ENCODE measurements around the gene VSIG2.

VSIG2 gene

DNA sequence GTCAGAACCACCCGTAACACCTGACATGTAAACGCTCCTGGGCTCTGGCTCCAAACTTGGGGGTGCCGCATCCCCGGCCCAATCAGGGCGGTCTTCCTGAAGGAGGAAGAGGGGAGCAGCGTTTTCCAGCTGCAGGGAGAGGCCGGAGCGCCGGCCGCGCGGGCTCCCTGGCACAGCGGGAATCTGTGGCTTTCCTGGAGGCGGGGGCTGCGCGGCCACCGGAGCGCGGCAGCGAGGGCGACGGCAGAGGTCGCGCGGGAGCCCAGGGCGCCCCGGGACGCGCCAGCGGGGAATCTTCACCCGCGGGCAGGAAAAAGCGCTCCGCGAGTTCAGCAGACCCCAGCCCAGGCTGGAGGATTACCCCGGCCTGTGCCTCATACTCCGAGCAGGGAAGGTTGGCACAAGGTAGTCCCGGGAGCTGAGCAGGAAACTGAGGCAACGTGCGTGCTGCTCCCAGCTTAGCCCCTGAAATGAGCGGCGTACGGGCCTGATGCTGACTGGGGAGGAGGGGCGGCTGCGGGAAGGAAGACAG, 10.6 kb upstream of the VSIG2 start:
- no peak for TF ChIP-seq CTCF (IDR thresholded peaks at IDR 0.05; ENCODE audit: low read depth, low read length)
- TF ChIP-seq EZH2phosphoT487 (IDR thresholded peaks at IDR 0.05; ENCODE audit: low read depth) = no peak
- Histone ChIP-seq H3K4me3 (ENCODE audit: low read length) (peak overlapping the region; percentile 90), H3K27ac (ENCODE audit: low read length) (no peak overlapping the region), H3K9ac (ENCODE audit: low read length) (peak overlapping the region; percentile 60), H3K4me1 (ENCODE audit: low read length) (peaks cover 8% of the 10 kb centered on the region), H3K79me2 (ENCODE audit: low read length) (no peaks in the 10 kb centered on the region), H4K20me1 (ENCODE audit: insufficient read depth, low read length) (peaks cover 5% of the 10 kb centered on the region; the same call in 1 of the 2 replicates), H3K9me3 (ENCODE audit: insufficient read depth, low read length) (no peaks in the 10 kb centered on the region), H2AFZ (ENCODE audit: low read depth, low read length) (peak overlapping the region; percentile 66), H3K27me3 (ENCODE audit: low read depth, low read length) (peaks cover 17% of the 10 kb centered on the region; the same call in 1 of the 2 replicates), H3K4me2 (ENCODE audit: low read length) (peak overlapping the region; percentile 94), H3K36me3 (replicated peaks; ENCODE audit: low read depth, low read length) (peaks cover 3% of the 10 kb centered on the region)

GRCh38 chr11:124762105-124762623, 10.1 kb upstream of the VSIG2 start, which contains the start of gene ESAM:
ESAM (minus strand) TSS chr11:124762290; CDS start chr11:124762154, 136 bp downstream.
- no peak; the same call in 1 of the 2 replicates for TF ChIP-seq CTCF (IDR thresholded peaks at IDR 0.05; ENCODE audit: low read depth, low read length)
- no peak for TF ChIP-seq EZH2phosphoT487 (IDR thresholded peaks at IDR 0.05; ENCODE audit: low read depth)
- Histone ChIP-seq H2AFZ (ENCODE audit: low read depth, low read length) (peak within 1 kb of the TSS; percentile 75), H3K9me3 (ENCODE audit: insufficient read depth, low read length) (no peaks in the 10 kb centered on the region)

DNA sequence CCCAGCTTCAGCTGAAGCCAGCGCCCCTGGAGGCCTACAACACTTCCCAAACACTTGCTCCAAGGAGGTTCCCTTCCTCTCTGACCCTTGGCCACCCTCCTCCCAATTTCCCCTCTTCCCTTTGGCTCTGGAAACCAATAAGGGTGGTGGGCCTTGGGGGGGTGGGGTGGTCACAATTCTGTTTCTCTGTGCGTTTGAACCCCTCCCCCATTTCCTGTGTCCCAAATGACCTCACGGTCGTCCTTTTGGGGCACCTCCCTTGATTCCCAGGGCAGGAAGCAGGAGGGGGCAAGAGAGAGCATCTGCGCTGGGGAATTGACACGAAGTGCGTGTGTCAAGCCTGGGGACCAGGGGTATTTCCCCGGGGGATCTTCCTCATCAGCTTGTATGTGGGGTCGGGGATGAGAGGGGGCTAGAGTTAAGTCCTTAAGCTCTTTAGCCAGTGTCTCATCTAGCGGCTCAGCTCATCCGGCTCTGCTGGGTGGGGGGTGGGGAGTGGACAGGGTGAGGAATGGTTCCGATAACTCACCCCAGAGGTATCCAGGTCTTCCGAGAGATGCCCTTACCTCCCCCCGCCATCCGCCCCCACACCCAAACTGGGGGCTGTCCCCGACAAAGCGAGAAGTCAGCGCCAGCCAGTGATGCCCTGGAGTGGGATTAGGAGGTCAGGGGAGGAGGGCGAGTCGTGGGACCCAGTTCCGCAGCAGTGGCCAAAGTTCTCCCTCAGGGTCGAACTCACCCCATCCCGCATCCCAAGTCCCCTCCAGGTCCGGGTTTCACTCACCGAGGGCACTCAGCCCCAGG, 9.4 kb upstream of the VSIG2 start:
- Histone ChIP-seq H3K4me3 (ENCODE audit: low read length) (peak overlapping the region; percentile 90), H3K27me3 (ENCODE audit: low read depth, low read length) (peaks cover 17% of the 10 kb centered on the region; the same call in 1 of the 2 replicates), H2AFZ (ENCODE audit: low read depth, low read length) (peak overlapping the region; percentile 75), H3K4me2 (ENCODE audit: low read length) (peak overlapping the region; percentile 94), H3K27ac (ENCODE audit: low read length) (no peak overlapping the region), H3K9ac (ENCODE audit: low read length) (peak overlapping the region; percentile 48; the same call in 1 of the 2 replicates), H3K4me1 (ENCODE audit: low read length) (peaks cover 8% of the 10 kb centered on the region), H4K20me1 (ENCODE audit: insufficient read depth, low read length) (peaks cover 5% of the 10 kb centered on the region; the same call in 1 of the 2 replicates), H3K9me3 (ENCODE audit: insufficient read depth, low read length) (no peaks in the 10 kb centered on the region), H3K36me3 (replicated peaks; ENCODE audit: low read depth, low read length) (peaks cover 3% of the 10 kb centered on the region), H3K79me2 (ENCODE audit: low read length) (no peaks in the 10 kb centered on the region)
- TF ChIP-seq CTCF (IDR thresholded peaks at IDR 0.05; ENCODE audit: low read depth, low read length) (no peak), EZH2phosphoT487 (IDR thresholded peaks at IDR 0.05; ENCODE audit: low read depth) (no peak)

More at GRCh38 chr11:124762105-124762623, 10.1 kb upstream of the VSIG2 start, which contains the start of gene ESAM:
- Histone ChIP-seq H3K27ac (ENCODE audit: low read length) (no peak within 1 kb of the TSS), H3K4me3 (ENCODE audit: low read length) (peak within 1 kb of the TSS; percentile 90), H3K4me2 (ENCODE audit: low read length) (peak within 1 kb of the TSS; percentile 94), H3K9ac (ENCODE audit: low read length) (peak within 1 kb of the TSS; percentile 60), H3K79me2 (ENCODE audit: low read length) (no peaks in the 10 kb centered on the region), H3K36me3 (replicated peaks; ENCODE audit: low read depth, low read length) (peaks cover 3% of the 10 kb centered on the region), H4K20me1 (ENCODE audit: insufficient read depth, low read length) (peaks cover 5% of the 10 kb centered on the region; the same call in 1 of the 2 replicates), H3K27me3 (ENCODE audit: low read depth, low read length) (peaks cover 17% of the 10 kb centered on the region; the same call in 1 of the 2 replicates), H3K4me1 (ENCODE audit: low read length) (peaks cover 8% of the 10 kb centered on the region)

DNA sequence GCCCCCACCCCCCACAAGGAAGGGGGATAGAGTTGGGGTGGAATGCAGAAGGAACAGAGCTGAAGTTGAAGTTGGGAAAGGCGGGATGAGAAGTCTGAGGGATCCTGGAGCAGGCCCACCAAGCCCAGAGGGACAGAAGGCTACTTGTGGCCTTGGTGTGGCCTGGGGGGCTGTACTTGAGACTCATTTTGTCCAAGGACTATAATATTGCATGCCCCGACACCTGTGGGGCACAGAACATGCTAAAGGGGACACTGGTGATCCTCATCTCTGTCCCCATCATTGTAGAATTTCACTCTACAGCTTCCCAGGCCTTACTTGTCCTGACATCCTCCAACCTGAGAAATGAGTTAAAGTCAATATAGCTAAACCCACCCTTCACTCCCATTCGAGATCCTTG, 8.8 kb upstream of the VSIG2 start:
- Histone ChIP-seq H3K4me3 (ENCODE audit: low read length) (no peak overlapping the region), H4K20me1 (ENCODE audit: insufficient read depth, low read length) (peaks cover 5% of the 10 kb centered on the region; the same call in 1 of the 2 replicates), H3K9me3 (ENCODE audit: insufficient read depth, low read length) (no peaks in the 10 kb centered on the region), H3K36me3 (replicated peaks; ENCODE audit: low read depth, low read length) (peaks cover 3% of the 10 kb centered on the region), H3K79me2 (ENCODE audit: low read length) (no peaks in the 10 kb centered on the region), H3K27ac (ENCODE audit: low read length) (no peak overlapping the region), H2AFZ (ENCODE audit: low read depth, low read length) (no peak overlapping the region), H3K27me3 (ENCODE audit: low read depth, low read length) (peaks cover 17% of the 10 kb centered on the region; the same call in 1 of the 2 replicates), H3K9ac (ENCODE audit: low read length) (no peak overlapping the region), H3K4me1 (ENCODE audit: low read length) (peaks cover 8% of the 10 kb centered on the region), H3K4me2 (ENCODE audit: low read length) (no peak overlapping the region)
- TF ChIP-seq EZH2phosphoT487 (IDR thresholded peaks at IDR 0.05; ENCODE audit: low read depth) = no peak
- no peak for TF ChIP-seq CTCF (IDR thresholded peaks at IDR 0.05; ENCODE audit: low read depth, low read length)
